HEK293 (cell line): Measurements from ENCODE around the gene SMURF2.
A peak's percentile ranks its signal among the peaks of the same experiment; 100 is the strongest.

Source experiments
- CTCF ChIA-PET: fragments of 350-600 bp; formaldehyde crosslinking; extraction: SDS; loops from one replicate; lab custom pipeline; 2021; ENCODE audit warnings: antibody characterized with exemption; lab: Yijun Ruan, JAX
- POLR2A ChIA-PET: fragments of 300-600 bp; formaldehyde crosslinking; extraction: SDS; loops from one replicate; lab custom pipeline; 2020; ENCODE audit warnings: antibody characterized with exemption, inconsistent platforms; lab: Yijun Ruan, JAX
- H3K27ac ChIP-seq: fragments of 200-500 bp; sonication (Bioruptor generic); 2 replicates; pipeline ENCODE4 v1.5.1; 2014; ENCODE audit warnings: low read depth, low read length, control low read depth, inconsistent platforms; ENCODE audit errors: extremely low read depth
- H3K36me3 ChIP-seq, 2 experiments: fragments of 200-500 bp in 1 of 2; sonication (Bioruptor generic) in 1 of 2; 1 replicate in 1 of 2; 2 replicates in 1 of 2; pipeline ENCODE4 v1.5.1; 2014 to 2017; ENCODE audit warnings: inconsistent platforms in 2 of 2, low read length in 2 of 2; ENCODE audit not compliant: control insufficient read depth in 2 of 2, insufficient read depth in 1 of 2
- H3K4me1 ChIP-seq: fragments of 200-500 bp; sonication (Bioruptor generic); 2 replicates; pipeline ENCODE4 v1.5.1; 2014; ENCODE audit warnings: mild to moderate bottlenecking, low read length, inconsistent platforms; ENCODE audit not compliant: control insufficient read depth, insufficient read depth
- H3K4me3 ChIP-seq: 2 replicates; pipeline ENCODE4 v1.5.1; 2011; ENCODE audit warnings: low read depth, mild to moderate bottlenecking, control low read depth, low read length, moderate library complexity
- H3K9me3 ChIP-seq: fragments of 200-500 bp; sonication (Bioruptor generic); 2 replicates; pipeline ENCODE4 v1.5.1; 2014; ENCODE audit warnings: low read depth, low read length, inconsistent platforms; ENCODE audit not compliant: control insufficient read depth, insufficient read depth
- HOXA7 ChIP-seq: sonication (generic); formaldehyde crosslinking; IDR thresholded peaks from 2 replicates; pipeline ENCODE4 v1.8.1; 2022; ENCODE audit warnings: missing genetic modification reagents, borderline replicate concordance
- PRDM1 ChIP-seq: fragments of 450-650 bp; formaldehyde crosslinking; IDR thresholded peaks from 2 replicates; pipeline ENCODE4; 2016; ENCODE audit warnings: missing biosample characterization, missing genetic modification characterization
- REPIN1 ChIP-seq: fragments of 450-650 bp; formaldehyde crosslinking; IDR thresholded peaks from 2 replicates; pipeline ENCODE4 v1.5.1; 2017; ENCODE audit warnings: missing biosample characterization, missing genetic modification characterization, low read depth
- ZBTB26 ChIP-seq: fragments of 450-650 bp; formaldehyde crosslinking; optimal IDR thresholded peaks from 2 replicates; pipeline ENCODE3; 2016; ENCODE audit warnings: missing biosample characterization, mild to moderate bottlenecking, missing genetic modification characterization
- ZBTB6 ChIP-seq: fragments of 450-650 bp; formaldehyde crosslinking; IDR thresholded peaks from 2 replicates; pipeline ENCODE4 v1.5.1; 2017; ENCODE audit warnings: missing biosample characterization, missing genetic modification characterization
- ZNF221 ChIP-seq: fragments of 450-650 bp; formaldehyde crosslinking; IDR thresholded peaks from 2 replicates; pipeline ENCODE4 v1.5.1; 2017; ENCODE audit warnings: missing biosample characterization, missing genetic modification characterization, borderline replicate concordance
- ZNF324 ChIP-seq: fragments of 450-650 bp; formaldehyde crosslinking; IDR thresholded peaks from 2 replicates; pipeline ENCODE4 v1.5.1; 2016; ENCODE audit warnings: missing biosample characterization, missing genetic modification characterization
- ZNF354C ChIP-seq: fragments of 450-650 bp; formaldehyde crosslinking; IDR thresholded peaks from 2 replicates; pipeline ENCODE4 v1.5.1; 2016; ENCODE audit warnings: missing biosample characterization, missing genetic modification characterization, low read depth, borderline replicate concordance
- ZNF391 ChIP-seq: fragments of 450-650 bp; formaldehyde crosslinking; IDR thresholded peaks from 2 replicates; pipeline ENCODE4 v1.5.1; 2016; ENCODE audit warnings: low read depth, missing biosample characterization, missing genetic modification characterization, borderline replicate concordance
- ZNF423 ChIP-seq: fragments of 450-650 bp; formaldehyde crosslinking; IDR thresholded peaks from 2 replicates; pipeline ENCODE4 v1.5.1; 2016; ENCODE audit warnings: missing biosample characterization, missing genetic modification characterization
- ZNF501 ChIP-seq: fragments of 450-650 bp; formaldehyde crosslinking; IDR thresholded peaks from 2 replicates; pipeline ENCODE4 v1.5.1; 2016; ENCODE audit warnings: missing biosample characterization, missing genetic modification characterization
- ZNF514 ChIP-seq: fragments of 450-650 bp; formaldehyde crosslinking; IDR thresholded peaks from 2 replicates; pipeline ENCODE4 v1.5.1; 2016; ENCODE audit warnings: missing biosample characterization, missing genetic modification characterization
- ZNF544 ChIP-seq: fragments of 450-650 bp; formaldehyde crosslinking; IDR thresholded peaks from 2 replicates; pipeline ENCODE4 v1.5.0; 2017; ENCODE audit warnings: missing biosample characterization, missing genetic modification characterization
- ZNF623 ChIP-seq: fragments of 450-650 bp; formaldehyde crosslinking; IDR thresholded peaks from 2 replicates; pipeline ENCODE4 v1.5.1; 2016; ENCODE audit warnings: missing biosample characterization, missing genetic modification characterization
- ZNF624 ChIP-seq: fragments of 450-650 bp; formaldehyde crosslinking; IDR thresholded peaks from 2 replicates; pipeline ENCODE4 v1.5.1; 2017; ENCODE audit warnings: missing biosample characterization, missing genetic modification characterization
- ZNF626 ChIP-seq: fragments of 450-650 bp; sonication (Bioruptor Pico); formaldehyde crosslinking; IDR thresholded peaks from 2 replicates; pipeline ENCODE4 v1.5.1; 2018; ENCODE audit warnings: missing biosample characterization, missing genetic modification characterization, inconsistent platforms
- ZNF645 ChIP-seq: fragments of 450-650 bp; formaldehyde crosslinking; IDR thresholded peaks from 2 replicates; pipeline ENCODE4; 2016; ENCODE audit warnings: missing biosample characterization, missing genetic modification characterization
- ZNF692 ChIP-seq: fragments of 450-650 bp; formaldehyde crosslinking; IDR thresholded peaks from 2 replicates; pipeline ENCODE4 v1.5.1; 2016; ENCODE audit warnings: missing biosample characterization, missing genetic modification characterization
- ZNF777 ChIP-seq: fragments of 450-650 bp; formaldehyde crosslinking; IDR thresholded peaks from 2 replicates; pipeline ENCODE4 v1.5.1; 2017; ENCODE audit warnings: missing biosample characterization, missing genetic modification characterization, borderline replicate concordance
- ZNF785 ChIP-seq: fragments of 450-650 bp; formaldehyde crosslinking; IDR thresholded peaks from 2 replicates; pipeline ENCODE4 v1.5.1; 2016; ENCODE audit warnings: missing biosample characterization, missing genetic modification characterization
- ZSCAN16 ChIP-seq: fragments of 450-650 bp; formaldehyde crosslinking; IDR thresholded peaks from 2 replicates; pipeline ENCODE4 v1.5.1; 2016; ENCODE audit warnings: missing biosample characterization, missing genetic modification characterization
- ZXDB ChIP-seq: fragments of 450-650 bp; formaldehyde crosslinking; IDR thresholded peaks from 2 replicates; pipeline ENCODE4 v1.5.1; 2016; ENCODE audit warnings: missing biosample characterization, missing genetic modification characterization

SMURF2 gene

GRCh38 chr17:64655704-64656103 lies 6.4 kb downstream of the SMURF2 start (continued):
- TF ChIP-seq ZXDB (tag by site-specific recombination) (peak; percentile 11; the same call in 1 of the 2 replicates), ZNF324 (tag by site-specific recombination) (no peak), ZNF423 (tag by site-specific recombination) (no peak), ZNF785 (tag by site-specific recombination) (no peak)

- no peak overlapping the region for H3K4me3 ChIP-seq
These were observed 8.1 kb downstream of the SMURF2 start for GRCh38 chr17:64653985-64654355.

GRCh38 chr17:64653325-64653984 lies 8.7 kb downstream of the SMURF2 start:
- POLR2A ChIA-PET: no interaction called here

More at GRCh38 chr17:64653985-64654355, 8.1 kb downstream of the SMURF2 start:
- Histone ChIP-seq H3K36me3 (no peaks in the 10 kb centered on the region; a peak in 1 of 3 replicates), H3K27ac (0 out of 2 replicates have a peak overlapping the region, but pooled peaks have one; percentile 2), H3K9me3 (no peaks in the 10 kb centered on the region), H3K4me1 (peaks cover 14% of the 10 kb centered on the region)
- ChIA-PET CTCF (interaction anchor here (0.6 kb wide), 1 partner anchor 123 kb away, joined by 3 read pairs; no protein-coding TSS in a partner anchor), POLR2A (no interaction called here)
- no peak for TF ChIP-seq REPIN1 (tag by site-specific recombination)
- no peak for TF ChIP-seq ZBTB6
- TF ChIP-seq ZBTB26 (tag by site-specific recombination): no peak
- TF ChIP-seq ZSCAN16 (tag by site-specific recombination): no peak
- no peak for TF ChIP-seq ZNF645 (tag by site-specific recombination)
- TF ChIP-seq, all 188 proteins: peak for 0

GRCh38 chr17:64651889-64652288 lies 10.2 kb downstream of the SMURF2 start:
- H3K36me3 ChIP-seq: peaks cover 0 to 4% of the 10 kb centered on the region in 2 experiments; a peak in 2 of 3 replicates
- peaks cover under 1% of the 10 kb centered on the region; the same call in 1 of the 2 replicates for H3K4me1 ChIP-seq
- no peaks in the 10 kb centered on the region for H3K9me3 ChIP-seq
- H3K4me3 ChIP-seq: no peak overlapping the region
- no peak overlapping the region for H3K27ac ChIP-seq
- TF ChIP-seq PRDM1 (tag by site-specific recombination) (no peak), ZNF501 (tag by site-specific recombination) (no peak), ZNF692 (tag by site-specific recombination) (no peak), HOXA7 (no peak)
- ChIA-PET POLR2A (no interaction called here), CTCF (interaction anchor here (0.6 to 4.4 kb wide), 5 partner anchors 13 to 232 kb away, joined by 3 to 41 read pairs (median 3); no protein-coding TSS in a partner anchor)

More at GRCh38 chr17:64653325-64653984, 8.7 kb downstream of the SMURF2 start:
- CTCF ChIA-PET: interaction anchor here (0.6 kb wide), 1 partner anchor 124 kb away, joined by 3 read pairs; no protein-coding TSS in a partner anchor
- Histone ChIP-seq H3K4me3 (no peak overlapping the region), H3K36me3 (peaks cover 0 to under 1% of the 10 kb centered on the region in 2 experiments; a peak in 2 of 3 replicates), H3K27ac (0 out of 2 replicates have a peak overlapping the region, but pooled peaks have one; percentile 2), H3K4me1 (peaks cover 10% of the 10 kb centered on the region), H3K9me3 (no peaks in the 10 kb centered on the region)
- no peak for TF ChIP-seq ZNF777
- TF ChIP-seq ZNF626 (tag by site-specific recombination): no peak
- no peak for TF ChIP-seq ZNF623 (tag by site-specific recombination)
- TF ChIP-seq ZNF354C (tag by site-specific recombination): no peak
- no peak for TF ChIP-seq ZNF624
- no peak for TF ChIP-seq ZNF221 (tag by site-specific recombination)
- no peak for TF ChIP-seq ZNF391 (tag by site-specific recombination)
- no peak for TF ChIP-seq ZNF514 (tag by site-specific recombination)
- TF ChIP-seq ZNF544 (tag by site-specific recombination): no peak
